Kidney (tissue), 14 donors: ENCODE results near the gene PICALM. TPM values are rescaled to one million over a fixed set of nuclear protein-coding genes. Genes with fewer than 3 reads are reported as not detected.

ENCODE experiments used
- DNase-seq, 5 donors: peaks; one replicate each; pipeline ENCODE4 v3.0.0-alpha.2; 2013 to 2020
- FAIRE-seq: peaks from 2 replicates; lab custom pipeline; 2012; peaks lifted over from hg19 to GRCh38; lab: Jason Lieb, UNC
- H3K27ac ChIP-seq, 2 donors: one replicate each; pipeline ENCODE4 v1.7.0; 2013; ENCODE audit warnings: low read depth in 2 of 2, low read length in 2 of 2, inconsistent platforms in 1 of 2
- H3K27me3 ChIP-seq: one replicate; pipeline ENCODE4 v1.7.1; 2013; ENCODE audit warnings: low read length, inconsistent platforms; ENCODE audit not compliant: control insufficient read depth, insufficient read depth
- H3K36me3 ChIP-seq, 3 donors: one replicate each; pipeline versions ENCODE4 v1.7.0 to v1.7.1; 2013; ENCODE audit warnings: low read length in 3 of 3, control low read depth in 1 of 3, inconsistent platforms in 1 of 3; ENCODE audit not compliant: insufficient read depth in 3 of 3, control insufficient read depth in 2 of 3
- H3K4me1 ChIP-seq, 3 donors: one replicate each; pipeline versions ENCODE4 v1.7.0 to v1.7.1; 2013; ENCODE audit warnings: low read length in 3 of 3, inconsistent platforms in 1 of 3, low read depth in 1 of 3; ENCODE audit not compliant: control insufficient read depth in 2 of 3, insufficient read depth in 2 of 3
- H3K4me3 ChIP-seq, 3 donors: one replicate each; pipeline versions ENCODE4 v1.7.0 to v1.8.1; 2013; ENCODE audit warnings: low read length in 3 of 3, control low read depth in 1 of 3, inconsistent platforms in 1 of 3
- H3K9ac ChIP-seq, 3 donors: one replicate each; pipeline versions ENCODE4 v1.7.0 to v1.7.1; 2013; ENCODE audit warnings: low read length in 3 of 3, control low read depth in 1 of 3, inconsistent platforms in 1 of 3
- H3K9me3 ChIP-seq, 3 donors: one replicate each; pipeline versions ENCODE4 v1.7.0 to v1.7.1; 2013; ENCODE audit warnings: low read length in 3 of 3, control low read depth in 1 of 3, inconsistent platforms in 1 of 3; ENCODE audit not compliant: control insufficient read depth in 2 of 3, insufficient read depth in 1 of 3
- intact Hi-C: fragments of 100-400 bp; cut with DNase I; formaldehyde crosslinking; loops from one replicate; pipeline ENCODE4 v1.11.1; 2022
- polyA plus RNA-seq: library from polyadenylated mRNA; stranded (reverse); fragments of 350-450 nt; fragmentation: Illumina TruSeq; extraction: RNeasy Lipid Tissue Mini Kit (QIAGEN cat#74804); gene quantifications from one replicate; pipeline ENCODE4 v1.2.3, GENCODE V29; 2014; ENCODE audit warnings: low read depth, low replicate concordance; ENCODE audit not compliant: insufficient read depth
- total RNA-seq: library from RNA; stranded (reverse); fragmentation: NEBNext Ultra II Directional; extraction: Animal tissue kit (Norgen Biotek cat#: 25700); gene quantifications from one replicate; pipeline ENCODE4 v1.2.1, GENCODE V29; 2021
- TF ChIP-seq, protein P1 (sequence below): IDR thresholded peaks from 3 replicates; pipeline ENCODE4 v1.5.1; 2012; ENCODE audit warnings: mild to moderate bottlenecking, moderate library complexity, borderline replicate concordance; ENCODE audit not compliant: insufficient read depth; ENCODE audit errors: extremely low read depth
- donor health status: control.
- donor health status: control.
- donor health status: control.
- donor health status: control.
- donor health status: control.
- donor health status: DM: yes; HTN: yes; CAD: no.
- donor health status: Normal renal cell carcinoma (clear cell type).

Gene PICALM
- total and polyA plus RNA-seq, 2 donors from 2014 or later = 118 to 244 TPM

DNA sequence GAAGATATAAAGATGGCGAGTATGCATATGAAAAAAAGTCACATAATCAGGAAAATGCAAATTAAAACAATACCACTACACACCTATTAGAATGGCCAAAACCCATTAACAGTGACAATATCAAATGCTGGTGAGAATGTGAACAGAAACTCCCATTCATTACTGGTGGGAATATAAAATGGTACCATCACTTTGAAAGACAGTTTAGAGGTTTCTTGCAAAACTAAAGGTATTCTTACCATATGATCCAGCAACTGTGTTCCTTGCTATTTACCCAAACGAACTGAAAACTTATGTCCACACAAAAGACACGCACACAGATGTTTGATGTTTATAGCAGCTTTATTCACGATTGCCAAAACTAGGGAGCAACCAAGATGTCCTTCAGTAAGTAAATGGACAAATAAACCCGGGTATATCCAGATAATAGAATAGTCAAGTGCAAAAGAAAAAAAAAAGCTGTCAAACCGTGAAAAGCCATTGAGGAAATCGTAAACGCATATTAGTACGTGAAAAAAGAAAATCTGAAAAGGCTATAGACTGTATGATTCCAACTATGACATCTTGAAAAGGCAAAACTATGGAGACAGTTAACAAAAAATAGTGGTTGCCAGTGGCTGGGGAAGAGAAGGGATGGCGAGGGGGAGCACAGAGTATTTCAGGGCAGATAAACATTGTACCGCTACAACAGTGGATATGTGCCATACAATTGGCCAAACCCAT, 7.2 kb downstream of the PICALM start:
- DNase-seq = no peak

DNA sequence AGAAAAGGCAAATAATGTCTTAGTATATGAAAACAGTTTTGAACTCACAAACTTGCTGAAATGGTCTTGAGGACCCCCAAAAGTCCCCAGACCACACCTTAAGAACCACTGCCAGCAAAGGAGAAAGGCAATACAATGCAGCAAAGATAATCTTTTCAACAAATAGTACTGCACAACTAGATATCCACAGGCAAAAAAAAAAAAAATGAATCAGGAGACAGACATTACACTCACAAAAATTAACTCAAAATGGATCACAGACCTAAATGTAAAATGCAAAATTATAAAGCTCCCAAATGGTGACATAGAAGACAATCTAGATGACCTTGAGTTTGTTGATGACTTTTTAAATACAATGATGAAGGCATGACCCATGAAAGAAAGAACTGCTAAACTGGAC, 8.3 kb downstream of the PICALM start:
- TF ChIP-seq, protein P1, sequence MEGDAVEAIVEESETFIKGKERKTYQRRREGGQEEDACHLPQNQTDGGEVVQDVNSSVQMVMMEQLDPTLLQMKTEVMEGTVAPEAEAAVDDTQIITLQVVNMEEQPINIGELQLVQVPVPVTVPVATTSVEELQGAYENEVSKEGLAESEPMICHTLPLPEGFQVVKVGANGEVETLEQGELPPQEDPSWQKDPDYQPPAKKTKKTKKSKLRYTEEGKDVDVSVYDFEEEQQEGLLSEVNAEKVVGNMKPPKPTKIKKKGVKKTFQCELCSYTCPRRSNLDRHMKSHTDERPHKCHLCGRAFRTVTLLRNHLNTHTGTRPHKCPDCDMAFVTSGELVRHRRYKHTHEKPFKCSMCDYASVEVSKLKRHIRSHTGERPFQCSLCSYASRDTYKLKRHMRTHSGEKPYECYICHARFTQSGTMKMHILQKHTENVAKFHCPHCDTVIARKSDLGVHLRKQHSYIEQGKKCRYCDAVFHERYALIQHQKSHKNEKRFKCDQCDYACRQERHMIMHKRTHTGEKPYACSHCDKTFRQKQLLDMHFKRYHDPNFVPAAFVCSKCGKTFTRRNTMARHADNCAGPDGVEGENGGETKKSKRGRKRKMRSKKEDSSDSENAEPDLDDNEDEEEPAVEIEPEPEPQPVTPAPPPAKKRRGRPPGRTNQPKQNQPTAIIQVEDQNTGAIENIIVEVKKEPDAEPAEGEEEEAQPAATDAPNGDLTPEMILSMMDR = no peak

More for the DNA sequence above, 7.2 kb downstream of the PICALM start:
- H3K36me3 ChIP-seq = no peaks in the 10 kb centered on the region
- H3K27ac ChIP-seq = peak overlapping the region in 1 of 2 donors; percentile 32
- H3K9me3 ChIP-seq = no peaks in the 10 kb centered on the region
- H3K4me3 ChIP-seq = peak overlapping the region in 2 of 3 donors; percentile 12 to 44
- FAIRE-seq = no peak
- no peak overlapping the region for H3K9ac ChIP-seq
- H3K4me1 ChIP-seq = peaks cover 0 to 39% (median 9%) of the 10 kb centered on the region in 3 donors
- TF ChIP-seq, protein P1 = no peak
- intact Hi-C loops = no loop called here
- no peaks in the 10 kb centered on the region for H3K27me3 ChIP-seq

DNA sequence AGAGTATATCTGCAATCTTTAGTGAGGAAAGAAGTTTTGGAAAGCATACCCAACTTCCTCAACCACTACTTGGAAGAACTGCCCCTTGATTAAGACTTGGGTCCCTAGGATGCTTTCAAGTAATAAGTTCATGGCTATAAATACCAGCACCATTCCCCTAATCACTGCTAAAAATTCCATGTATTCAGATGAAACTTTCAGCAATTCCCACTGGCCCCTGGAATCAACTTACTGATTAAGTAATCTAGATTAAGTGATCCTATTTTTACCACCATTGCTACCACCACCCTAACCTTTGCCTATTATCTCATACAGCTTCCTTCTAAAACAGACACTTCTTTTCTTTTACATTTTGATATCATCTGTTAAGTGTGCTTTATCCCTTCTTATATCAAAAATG, 10.5 kb downstream of the PICALM start:
- TF ChIP-seq, protein P1 = no peak
- DNase-seq = no peak
- Histone ChIP-seq H3K4me3 (no peak overlapping the region), H3K27me3 (no peaks in the 10 kb centered on the region), H3K4me1 (peaks cover 0 to 33% (median 15%) of the 10 kb centered on the region in 3 donors), H3K27ac (no peak overlapping the region), H3K9ac (no peak overlapping the region), H3K36me3 (no peaks in the 10 kb centered on the region), H3K9me3 (no peaks in the 10 kb centered on the region)
- no peak for FAIRE-seq
- intact Hi-C loops = no loop called here

More for the DNA sequence above, 8.3 kb downstream of the PICALM start:
- Histone ChIP-seq H3K27ac (no peak overlapping the region), H3K4me3 (peak overlapping the region in 1 of 3 donors; percentile 6), H3K4me1 (peaks cover 0 to 39% (median 9%) of the 10 kb centered on the region in 3 donors), H3K36me3 (no peaks in the 10 kb centered on the region), H3K9me3 (no peaks in the 10 kb centered on the region), H3K9ac (no peak overlapping the region), H3K27me3 (no peaks in the 10 kb centered on the region)
- FAIRE-seq = no peak
- intact Hi-C loops = no loop called here
- no peak for DNase-seq
